Neuronal stem cell (in vitro differentiated cells): ENCODE data around the gene CAST.
"Not testable (repeated sequence)": the region's sequence is repeated elsewhere in the genome, so short reads cannot be mapped to it uniquely, and the experiment has no call there.

Source experiments
- DNase-seq: peaks from one replicate; pipeline ENCODE4 v3.0.0-alpha.2; 2013; ENCODE audit warnings: low spot score
- H2AFZ ChIP-seq: one replicate; pipeline ENCODE4 v1.6.1; 2013; ENCODE audit warnings: mild to moderate bottlenecking, low read length, inconsistent platforms
- H2AK5ac ChIP-seq: 2 replicates; pipeline ENCODE4 v1.6.1; 2013; ENCODE audit warnings: low read depth, mild to moderate bottlenecking, inconsistent platforms, low read length, moderate library complexity, mixed read lengths
- H2BK120ac ChIP-seq: 2 replicates; pipeline ENCODE4 v1.6.1; 2013; ENCODE audit warnings: low read depth, mild to moderate bottlenecking, inconsistent platforms, low read length, moderate library complexity, mixed read lengths
- H2BK12ac ChIP-seq: one replicate; pipeline ENCODE4 v1.6.1; 2013; ENCODE audit warnings: low read length, inconsistent platforms
- H2BK15ac ChIP-seq: 2 replicates; pipeline ENCODE4 v1.6.1; 2013; ENCODE audit warnings: mild to moderate bottlenecking, low read length, inconsistent platforms, mixed read lengths
- H2BK5ac ChIP-seq: one replicate; pipeline ENCODE4 v1.6.1; 2013; ENCODE audit warnings: inconsistent platforms, mild to moderate bottlenecking, low read length, moderate library complexity
- H3K14ac ChIP-seq: one replicate; pipeline ENCODE4 v1.6.1; 2013; ENCODE audit warnings: low read length, inconsistent platforms
- H3K18ac ChIP-seq: 2 replicates; pipeline ENCODE4 v1.6.1; 2013; ENCODE audit warnings: low read length, inconsistent platforms
- H3K23ac ChIP-seq: 2 replicates; pipeline ENCODE4 v1.6.1; 2013; ENCODE audit warnings: low read depth, mild to moderate bottlenecking, mixed read lengths, low read length, inconsistent platforms; ENCODE audit not compliant: poor library complexity
- H3K27ac ChIP-seq: replicated peaks from 3 replicates; pipeline ENCODE4 v1.5.1; 2013; ENCODE audit warnings: low read length, inconsistent platforms
- H3K27me3 ChIP-seq, 3 experiments: 2 replicates each; pipeline ENCODE4 v1.6.1; 2013; ENCODE audit warnings: low read length in 3 of 3, mild to moderate bottlenecking in 2 of 3, inconsistent platforms in 1 of 3, low read depth in 1 of 3, mixed read lengths in 1 of 3, moderate library complexity in 1 of 3; ENCODE audit not compliant: control insufficient read depth in 3 of 3, insufficient read depth in 3 of 3
- H3K36me3 ChIP-seq, 2 donors: replicated peaks in 1 of 2; 2 replicates each; pipeline ENCODE4 v1.6.1; 2013; ENCODE audit warnings: low read length in 2 of 2; ENCODE audit not compliant: control insufficient read depth in 2 of 2, insufficient read depth in 2 of 2
- H3K4ac ChIP-seq: 2 replicates; pipeline ENCODE4 v1.6.1; 2013; ENCODE audit warnings: inconsistent platforms, mild to moderate bottlenecking, low read length, moderate library complexity
- H3K4me1 ChIP-seq, 2 donors: 1 replicate in 1 of 2; 2 replicates in 1 of 2; pipeline ENCODE4 v1.6.1; 2013; ENCODE audit warnings: low read length in 2 of 2, low read depth in 1 of 2; ENCODE audit not compliant: control insufficient read depth in 2 of 2, insufficient read depth in 1 of 2
- H3K4me2 ChIP-seq: one replicate; pipeline ENCODE4 v1.6.1; 2013; ENCODE audit warnings: mild to moderate bottlenecking, low read length, inconsistent platforms; ENCODE audit not compliant: insufficient read depth, poor library complexity, severe bottlenecking
- H3K4me3 ChIP-seq, 2 donors: 2 replicates each; pipeline ENCODE4 v1.5.1; 2013; ENCODE audit warnings: low read length in 2 of 2, mild to moderate bottlenecking in 2 of 2, inconsistent platforms in 1 of 2, moderate library complexity in 1 of 2
- H3K79me1 ChIP-seq: one replicate; pipeline ENCODE4 v1.6.1; 2013; ENCODE audit warnings: low read depth, mild to moderate bottlenecking, inconsistent platforms, low read length, moderate library complexity
- H3K9ac ChIP-seq: one replicate; pipeline ENCODE4 v1.6.1; 2013; ENCODE audit warnings: mild to moderate bottlenecking, low read depth, low read length, inconsistent platforms; ENCODE audit not compliant: poor library complexity
- H3K9me3 ChIP-seq, 2 donors: replicated peaks in 1 of 2; 2 replicates each; pipeline versions ENCODE3 to v1.6.1; 2013; ENCODE audit warnings: low read length in 2 of 2, mild to moderate bottlenecking in 2 of 2, inconsistent platforms in 1 of 2, low read depth in 1 of 2, mixed read lengths in 1 of 2, moderate library complexity in 1 of 2; ENCODE audit not compliant: control insufficient read depth in 2 of 2, insufficient read depth in 1 of 2
- H4K8ac ChIP-seq: one replicate; pipeline ENCODE4 v1.6.1; 2013; ENCODE audit warnings: low read depth, mild to moderate bottlenecking, inconsistent platforms, low read length, moderate library complexity
- H4K91ac ChIP-seq: one replicate; pipeline ENCODE4 v1.6.1; 2013; ENCODE audit warnings: low read length, low read depth, mild to moderate bottlenecking, inconsistent platforms; ENCODE audit not compliant: poor library complexity
- whole genome bisulfite sequencing, 2 donors: extraction: QIAGEN DNeasy Blood & Tissue Kit; methylation state at CpG; one replicate each; pipeline ENCODE4 v1.1.7; 2013; ENCODE audit warnings: missing lambda C conversion rate in 2 of 2, mixed read lengths in 1 of 2; ENCODE audit not compliant: insufficient read length in 2 of 2, insufficient replicate concordance in 1 of 2; ENCODE audit errors: extremely low coverage in 2 of 2; 5-methylcytosine and 5-hydroxymethylcytosine counted together

CAST gene

GRCh38 chr5:96742538-96742937 is 80.4 kb downstream of the CAST start:
- Histone ChIP-seq H3K14ac (no peak overlapping the region), H2BK5ac (no peak overlapping the region), H4K91ac (no peak overlapping the region), H2BK120ac (no peak overlapping the region), H2BK12ac (no peak overlapping the region), H3K27me3 (no peaks in the 10 kb centered on the region), H3K23ac (no peak overlapping the region), H3K27ac (no peak overlapping the region), H3K18ac (no peak overlapping the region), H4K8ac (no peak overlapping the region), H3K4me2 (no peak overlapping the region), H3K9me3 (peaks cover 0 to under 1% of the 10 kb centered on the region in 2 donors), H3K4me1 (peaks cover 0 to 3% of the 10 kb centered on the region in 2 donors), H2AK5ac (no peak overlapping the region), H2AFZ (no peak overlapping the region), H3K36me3 (peaks cover 5 to 97% of the 10 kb centered on the region in 2 donors), H3K4me3 (no peak overlapping the region), H3K4ac (no peak overlapping the region), H3K79me1 (no peaks in the 10 kb centered on the region), H2BK15ac (no peak overlapping the region), H3K9ac (no peak overlapping the region)
- WGBS, 2 donors = no CpG with 5 or more reads among the region's 9 CpGs
- no peak for DNase-seq

- Histone ChIP-seq H2BK120ac (no peak overlapping the region), H2BK5ac (peak overlapping the region; percentile 9), H2AK5ac (no peak overlapping the region), H3K9me3 (no peaks in the 10 kb centered on the region), H3K4me2 (no peak overlapping the region), H2BK15ac (no peak overlapping the region), H3K36me3 (peaks cover 8 to 92% of the 10 kb centered on the region in 2 donors), H3K14ac (no peak overlapping the region), H3K18ac (no peak overlapping the region), H3K9ac (no peak overlapping the region), H3K27ac (no peak overlapping the region), H3K4ac (no peak overlapping the region), H4K91ac (no peak overlapping the region), H4K8ac (no peak overlapping the region), H3K27me3 (no peaks in the 10 kb centered on the region), H2AFZ (no peak overlapping the region), H3K4me3 (no peak overlapping the region), H3K79me1 (no peaks in the 10 kb centered on the region), H3K4me1 (peaks cover 0 to 3% of the 10 kb centered on the region in 2 donors), H3K23ac (no peak overlapping the region), H2BK12ac (no peak overlapping the region)
- no CpG with 5 or more reads among the region's 11 CpGs for WGBS, 2 donors
- no peak for DNase-seq
These were observed 81.0 kb downstream of the CAST start for GRCh38 chr5:96743065-96743768.

GRCh38 chr5:96743805-96744204 is 81.6 kb downstream of the CAST start:
- Histone ChIP-seq H2BK12ac (no peak overlapping the region), H3K79me1 (no peaks in the 10 kb centered on the region), H3K4me2 (no peak overlapping the region), H3K23ac (no peak overlapping the region), H3K9ac (no peak overlapping the region), H3K27ac (no peak overlapping the region), H2BK5ac (no peak overlapping the region), H3K27me3 (no peaks in the 10 kb centered on the region), H2BK15ac (no peak overlapping the region), H3K14ac (no peak overlapping the region), H2AK5ac (no peak overlapping the region), H4K8ac (no peak overlapping the region), H2AFZ (no peak overlapping the region), H3K18ac (no peak overlapping the region), H3K4ac (no peak overlapping the region), H3K36me3 (peaks cover 8 to 92% of the 10 kb centered on the region in 2 donors), H3K4me3 (no peak overlapping the region), H2BK120ac (no peak overlapping the region), H3K4me1 (peaks cover 0 to 3% of the 10 kb centered on the region in 2 donors), H4K91ac (no peak overlapping the region), H3K9me3 (no peaks in the 10 kb centered on the region)
- no peak for DNase-seq
- no CpG with 5 or more reads among the region's 4 CpGs for WGBS, 2 donors

GRCh38 chr5:96744218-96744617 is 82.0 kb downstream of the CAST start:
- not testable (repeated sequence) for H3K9me3 ChIP-seq, H2BK12ac ChIP-seq, H2BK15ac ChIP-seq, H2AFZ ChIP-seq, H3K4me1 ChIP-seq, H2AK5ac ChIP-seq, H3K79me1 ChIP-seq, H3K23ac ChIP-seq, H3K27ac ChIP-seq, H2BK120ac ChIP-seq, H3K18ac ChIP-seq, H3K9ac ChIP-seq, H2BK5ac ChIP-seq, H3K4ac ChIP-seq, H3K4me3 ChIP-seq, H4K91ac ChIP-seq, DNase-seq, H3K27me3 ChIP-seq, H3K4me2 ChIP-seq, H3K14ac ChIP-seq, H4K8ac ChIP-seq
- WGBS, 2 donors = no CpG with 5 or more reads among the region's 5 CpGs
- peaks cover 8 to 92% of the 10 kb centered on the region in 2 donors for H3K36me3 ChIP-seq
